Hepatocyte (in vitro differentiated cells): ENCODE results near the gene NHSL1. TPM values are rescaled to one million over a fixed set of nuclear protein-coding genes. Genes with fewer than 3 reads are reported as not detected.

Source experiments
- DNase-seq: peaks from one replicate; pipeline ENCODE4 v3.0.0-alpha.2; 2016; ENCODE audit warnings: low spot score
- H2AFZ ChIP-seq: fragments of 200-600 bp; sonication (generic); 2 replicates; pipeline ENCODE4 v1.6.0; 2016; ENCODE audit warnings: antibody characterized with exemption, mild to moderate bottlenecking
- H3K27ac ChIP-seq: fragments of 200-600 bp; sonication (generic); 2 replicates; pipeline ENCODE4 v1.5.1; 2016; ENCODE audit warnings: mild to moderate bottlenecking
- H3K27me3 ChIP-seq: fragments of 200-600 bp; sonication (generic); 2 replicates; pipeline ENCODE4 v1.6.1; 2016
- H3K36me3 ChIP-seq: fragments of 200-600 bp; sonication (generic); replicated peaks from 2 replicates; pipeline ENCODE4 v1.5.1; 2016; ENCODE audit warnings: low read depth; ENCODE audit not compliant: insufficient read depth
- H3K4me1 ChIP-seq: fragments of 200-600 bp; sonication (generic); 2 replicates; pipeline ENCODE4 v1.5.1; 2016; ENCODE audit warnings: mild to moderate bottlenecking, moderate library complexity; ENCODE audit not compliant: insufficient read depth
- H3K4me2 ChIP-seq: fragments of 200-600 bp; sonication (generic); 2 replicates; pipeline ENCODE4 v1.6.0; 2016
- H3K4me3 ChIP-seq: fragments of 200-600 bp; sonication (generic); 2 replicates; pipeline ENCODE4 v1.5.1; 2016; ENCODE audit warnings: mild to moderate bottlenecking
- H3K79me2 ChIP-seq: fragments of 200-600 bp; sonication (generic); 2 replicates; pipeline ENCODE4 v1.6.0; 2017; ENCODE audit warnings: mild to moderate bottlenecking
- H3K9me2 ChIP-seq: fragments of 200-600 bp; sonication (generic); replicated peaks from 2 replicates; pipeline ENCODE4 v1.6.0; 2017; ENCODE audit warnings: mild to moderate bottlenecking; ENCODE audit not compliant: insufficient read depth
- H3K9me3 ChIP-seq: fragments of 200-600 bp; sonication (generic); 2 replicates; pipeline ENCODE4 v1.5.1; 2016; ENCODE audit warnings: low read depth, mild to moderate bottlenecking
- H4K20me1 ChIP-seq: fragments of 200-600 bp; sonication (generic); 2 replicates; pipeline ENCODE4 v1.6.0; 2016; ENCODE audit warnings: mild to moderate bottlenecking; ENCODE audit not compliant: insufficient read depth, poor library complexity, severe bottlenecking
- CTCF ChIP-seq: fragments of 200-600 bp; sonication (generic); IDR thresholded peaks from 2 replicates; pipeline ENCODE4 v1.5.1; 2016; ENCODE audit warnings: antibody characterized with exemption, mild to moderate bottlenecking; ENCODE audit not compliant: poor library complexity
- EZH2 ChIP-seq: fragments of 200-600 bp; sonication (generic); IDR thresholded peaks from 2 replicates; pipeline ENCODE4 v1.6.1; 2016; ENCODE audit warnings: antibody characterized with exemption, mild to moderate bottlenecking, borderline replicate concordance
- EZH2phosphoT487 ChIP-seq: fragments of 200-600 bp; sonication (generic); IDR thresholded peaks from one replicate; pipeline ENCODE4 v1.6.1; 2018; ENCODE audit warnings: antibody characterized with exemption, mild to moderate bottlenecking, low read depth, moderate library complexity; ENCODE audit not compliant: unreplicated experiment, severe bottlenecking
- WGBS: methylation state at CpG from one replicate; pipeline ENCODE4 v1.1.6; 2016; ENCODE audit warnings: low lambda C conversion rate; ENCODE audit errors: missing lambda C conversion rate; 5-methylcytosine and 5-hydroxymethylcytosine counted together
- polyA plus RNA-seq: library from polyadenylated mRNA; unstranded; fragments of >200 nt; fragmentation: Nextera tagmentation; extraction: Ambion mirVana; gene quantifications from 2 replicates; pipeline ENCODE4 v1.2.1, GENCODE V29; 2016
- total RNA-seq: library from RNA; depleted of rRNA; stranded (reverse); fragments of >200 nt; gene quantifications from 2 replicates; pipeline ENCODE4 v1.2.3, GENCODE V29; 2014

NHSL1 gene
- total and polyA plus RNA-seq, 2 experiments from 2014 or later = 39.0 to 58.0 TPM

DNA sequence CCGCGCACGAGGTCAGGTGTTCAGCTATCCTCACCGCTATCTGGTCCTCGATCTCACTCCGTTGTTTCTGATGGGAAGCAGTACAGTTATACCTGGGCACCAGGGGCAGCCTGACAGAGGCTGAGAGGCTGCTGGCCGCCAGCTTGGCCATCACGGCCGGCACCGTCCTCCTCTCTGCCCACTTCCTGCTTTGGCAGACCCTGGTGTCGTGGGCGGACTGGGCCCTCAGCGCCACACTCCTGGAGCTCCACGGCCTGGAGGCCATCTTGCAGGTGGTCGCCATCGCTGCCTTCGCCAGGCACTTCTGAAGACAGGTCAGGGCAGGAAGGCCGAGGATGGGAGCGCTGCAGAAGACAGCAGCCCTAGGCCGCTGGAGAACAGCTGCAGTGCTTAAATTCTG lies 35.2 kb downstream of the NHSL1 start:
- Histone ChIP-seq H3K36me3 (no peaks in the 10 kb centered on the region), H3K79me2 (peaks cover 40% of the 10 kb centered on the region), H2AFZ (no peak overlapping the region), H4K20me1 (peaks cover 4% of the 10 kb centered on the region), H3K27ac (no peak overlapping the region), H3K4me1 (peaks cover under 1% of the 10 kb centered on the region), H3K4me2 (no peak overlapping the region), H3K9me2 (no peaks in the 10 kb centered on the region), H3K9me3 (no peaks in the 10 kb centered on the region), H3K27me3 (no peaks in the 10 kb centered on the region), H3K4me3 (no peak overlapping the region)
- DNase-seq = no peak
- 97% methylated on average over 20 of the region's 20 CpGs for WGBS
- TF ChIP-seq EZH2phosphoT487 (no peak), EZH2 (no peak), CTCF (no peak)

DNA sequence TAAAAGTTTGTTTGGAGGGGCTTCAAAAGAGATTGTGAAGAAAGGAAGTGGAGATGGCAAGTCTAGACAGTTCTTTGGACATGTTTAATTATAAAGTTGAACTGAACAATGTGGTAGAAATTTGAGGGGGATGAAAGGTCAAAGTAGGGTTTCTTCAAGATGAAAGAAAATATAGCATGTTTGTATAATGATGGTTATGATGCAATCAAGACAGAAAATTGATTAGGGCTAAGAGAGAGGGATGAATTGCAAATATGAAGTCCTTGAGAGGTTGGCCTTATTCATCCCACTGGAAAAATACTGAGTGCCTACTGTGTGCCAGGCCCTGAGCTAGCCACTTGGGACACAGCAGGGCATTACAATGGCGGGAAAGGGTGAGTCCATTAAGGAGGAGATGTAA lies 37.6 kb downstream of the NHSL1 start:
- Histone ChIP-seq H2AFZ (no peak overlapping the region), H3K4me2 (no peak overlapping the region), H4K20me1 (peaks cover 4% of the 10 kb centered on the region), H3K27me3 (no peaks in the 10 kb centered on the region), H3K36me3 (no peaks in the 10 kb centered on the region), H3K4me3 (no peak overlapping the region), H3K4me1 (no peaks in the 10 kb centered on the region), H3K9me3 (no peaks in the 10 kb centered on the region), H3K9me2 (no peaks in the 10 kb centered on the region), H3K79me2 (peaks cover 37% of the 10 kb centered on the region), H3K27ac (no peak overlapping the region)
- DNase-seq = no peak
- TF ChIP-seq EZH2 = no peak
- TF ChIP-seq EZH2phosphoT487 = no peak
- TF ChIP-seq CTCF = no peak
- WGBS = 96% methylated on average over 1 of the region's 1 CpG

DNA sequence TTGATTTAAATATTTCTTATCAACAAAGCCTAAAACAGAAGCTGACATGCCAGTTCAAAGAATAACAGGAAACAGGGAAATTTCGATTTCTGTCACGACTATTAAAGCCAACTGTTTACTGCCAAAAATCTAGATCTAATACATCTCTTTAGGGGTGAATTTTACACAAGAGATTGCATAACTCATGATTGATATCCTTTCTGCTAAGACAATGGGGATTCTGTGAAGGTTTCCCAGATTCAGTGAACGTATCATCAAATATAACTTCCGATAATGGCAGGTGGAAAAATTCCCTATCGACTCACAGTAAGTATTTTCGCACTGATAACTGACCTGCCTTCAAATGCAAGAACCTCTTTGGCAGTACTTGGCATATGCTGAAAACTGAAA lies 42.9 kb downstream of the NHSL1 start:
- DNase-seq = no peak
- Histone ChIP-seq H3K27ac (no peak overlapping the region), H3K4me2 (no peak overlapping the region), H3K9me3 (no peaks in the 10 kb centered on the region), H3K9me2 (no peaks in the 10 kb centered on the region), H3K4me1 (no peaks in the 10 kb centered on the region), H3K4me3 (no peak overlapping the region), H2AFZ (no peak overlapping the region), H3K27me3 (no peaks in the 10 kb centered on the region), H4K20me1 (no peaks in the 10 kb centered on the region), H3K36me3 (no peaks in the 10 kb centered on the region), H3K79me2 (peaks cover 51% of the 10 kb centered on the region)
- 96% methylated on average over 6 of the region's 6 CpGs for WGBS
- no peak for TF ChIP-seq EZH2phosphoT487
- no peak for TF ChIP-seq EZH2
- TF ChIP-seq CTCF = no peak
